Heart right ventricle (tissue), 16 donors: ENCODE measurements around the gene KCNJ4. TPM values are rescaled to one million over a fixed set of nuclear protein-coding genes. Genes with fewer than 3 reads are reported as not detected.
A peak's percentile ranks its signal among the peaks of the same experiment; 100 is the strongest.

Experiments
- ATAC-seq, 8 donors: fragments of 200-7000 bp; cut with Tn5 transposase; one replicate each; pipeline ENCODE4 v1.9.1; 2020; ENCODE audit warnings: mild to moderate bottlenecking in 8 of 8, moderate library complexity in 8 of 8, moderate number of reproducible peaks in 1 of 8
- DNase-seq, 2 donors: peaks; one replicate each; pipeline ENCODE4 v3.0.0-alpha.2; 2020
- H3K27ac ChIP-seq, 10 donors: fragments of 200-600 bp; sonication (generic) in 2 of 10; one replicate each; pipeline versions ENCODE4 v1.5.0 to v1.8.0; 2020 to 2022; ENCODE audit warnings: mild to moderate bottlenecking in 3 of 10
- H3K27me3 ChIP-seq, 7 donors: fragments of 200-600 bp; one replicate each; pipeline ENCODE4 v1.8.0; 2021 to 2022; ENCODE audit warnings: mild to moderate bottlenecking in 2 of 7
- H3K36me3 ChIP-seq, 9 donors: fragments of 200-600 bp; sonication (generic) in 1 of 9; one replicate each; pipeline versions ENCODE4 v1.5.0 to v1.8.0; 2020 to 2022; ENCODE audit warnings: mild to moderate bottlenecking in 2 of 9
- H3K4me1 ChIP-seq, 9 donors: fragments of 200-600 bp; sonication (generic) in 1 of 9; one replicate each; pipeline versions ENCODE4 v1.5.0 to v1.8.0; 2020 to 2022; ENCODE audit warnings: mild to moderate bottlenecking in 4 of 9
- H3K4me3 ChIP-seq, 10 donors: fragments of 200-600 bp; sonication (generic) in 2 of 10; one replicate each; pipeline versions ENCODE4 v1.5.0 to v1.8.0; 2020 to 2022; ENCODE audit warnings: mild to moderate bottlenecking in 7 of 10, moderate library complexity in 2 of 10
- H3K9me3 ChIP-seq, 11 donors: fragments of 200-600 bp in 10 of 11; sonication (generic) in 2 of 11; one replicate each; pipeline versions ENCODE4 v1.5.0 to v1.8.0; 2013 to 2022; ENCODE audit warnings: mild to moderate bottlenecking in 2 of 11, control low read depth in 1 of 11, moderate library complexity in 1 of 11
- WGBS, 2 donors: extraction: QIAGEN DNeasy Blood & Tissue Kit; methylation state at CpG; one replicate each; pipeline ENCODE4 v1.1.7; 2013; ENCODE audit warnings: inconsistent platforms in 1 of 2; 5-methylcytosine and 5-hydroxymethylcytosine counted together
- intact Hi-C, 10 donors: fragments of 100-400 bp; cut with DNase I; formaldehyde crosslinking; loops; one replicate each; pipeline versions ENCODE4 v1.11.1 to v1.14.2; 2022
- polyA plus RNA-seq, 2 donors: library from polyadenylated mRNA; stranded (reverse); fragments of 200-250 nt; gene quantifications; one replicate each; pipeline ENCODE4 v1.2.3, GENCODE V29; 2013
- total RNA-seq, 10 donors: library from RNA; stranded (reverse); fragmentation: NEBNext Ultra II Directional in 3 of 10; extraction: Animal tissue kit (Norgen Biotek cat#: 25700) in 3 of 10; gene quantifications; one replicate each; pipeline versions ENCODE4 v1.2.1 to v1.2.4, GENCODE V29; 2021 to 2023
- TF ChIP-seq, protein P1 (sequence below), 9 donors: fragments of 200-600 bp; sonication (generic) in 2 of 9; IDR thresholded peaks; one replicate each; pipeline versions ENCODE4 v1.5.0 to v1.8.0; 2021 to 2022; ENCODE audit warnings: antibody characterized with exemption in 9 of 9, mild to moderate bottlenecking in 5 of 9, moderate library complexity in 1 of 9
- donor health status: Arrhythmogenic right ventricular cardiomyopathy.
- donor health status: ischemic (EF 13 %, LVEDD 7.1; RV severe dilation, severe dysfunction).
- donor health status: healthy with polysubstance abuse.
- donor health status: DM: no; HTN: yes; CAD: no.
- donor health status: DM: no; HTN: no; CAD: no.
- donor health status: ischemic (EF 25% LVEDD 6.9; RV normal size, moderate dysfunction).
- donor health status: ischemic (EF 25% LVEDD 5.7; RV mildly dilated, moderate dysfunction).
- donor health status: healthy.
- donor health status: DM: yes; HTN: yes; CAD: no.
- donor health status: Ischemic cardiomyopathy.
- donor health status: ischemic (EF 35%, LVEDD 5.7; RV mildly dilated, moderate dysfunction).
- donor health status: nonischemic (EF 11% LVEDD 7.7; RV severe dilation, severe dysfunction).
- donor health status: DM: yes; HTN: yes; CAD: no.
- donor health status: PGD.
- donor health status: ischemic (EF 29% LVEDD 5.4; RV normal size, mild dysfunction).
- donor health status: nonischemic (EF 23%, LVEDD 6.1; RV moderate dilation, normal function).

The KCNJ4 gene
- total and polyA plus RNA-seq, 12 donors: 4.9 to 93.3 (median 33.9) TPM

- Histone ChIP-seq H3K27ac (peak overlapping the region in 6 of 10 donors; percentile 35 to 80 (median 68)), H3K4me1 (peaks cover 0 to 44% (median 9%) of the 10 kb centered on the region in 9 donors), H3K4me3 (no peak overlapping the region), H3K36me3 (no peaks in the 10 kb centered on the region), H3K9me3 (no peaks in the 10 kb centered on the region), H3K27me3 (peaks cover 0 to 10% (median 0%) of the 10 kb centered on the region in 7 donors)
- ATAC-seq (peak in 6 of 8 donors; percentile 19 to 55 (median 35)), DNase-seq (no peak)
- 33 to 45% methylated on average over 4 of the region's 4 CpGs for WGBS, 2 donors
- TF ChIP-seq, protein P1, sequence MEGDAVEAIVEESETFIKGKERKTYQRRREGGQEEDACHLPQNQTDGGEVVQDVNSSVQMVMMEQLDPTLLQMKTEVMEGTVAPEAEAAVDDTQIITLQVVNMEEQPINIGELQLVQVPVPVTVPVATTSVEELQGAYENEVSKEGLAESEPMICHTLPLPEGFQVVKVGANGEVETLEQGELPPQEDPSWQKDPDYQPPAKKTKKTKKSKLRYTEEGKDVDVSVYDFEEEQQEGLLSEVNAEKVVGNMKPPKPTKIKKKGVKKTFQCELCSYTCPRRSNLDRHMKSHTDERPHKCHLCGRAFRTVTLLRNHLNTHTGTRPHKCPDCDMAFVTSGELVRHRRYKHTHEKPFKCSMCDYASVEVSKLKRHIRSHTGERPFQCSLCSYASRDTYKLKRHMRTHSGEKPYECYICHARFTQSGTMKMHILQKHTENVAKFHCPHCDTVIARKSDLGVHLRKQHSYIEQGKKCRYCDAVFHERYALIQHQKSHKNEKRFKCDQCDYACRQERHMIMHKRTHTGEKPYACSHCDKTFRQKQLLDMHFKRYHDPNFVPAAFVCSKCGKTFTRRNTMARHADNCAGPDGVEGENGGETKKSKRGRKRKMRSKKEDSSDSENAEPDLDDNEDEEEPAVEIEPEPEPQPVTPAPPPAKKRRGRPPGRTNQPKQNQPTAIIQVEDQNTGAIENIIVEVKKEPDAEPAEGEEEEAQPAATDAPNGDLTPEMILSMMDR (IDR thresholded peaks at IDR 0.05): no peak
- intact Hi-C loops: no loop called here
These were observed 19.0 kb downstream of the KCNJ4 start for GRCh38 chr22:38435965-38436364.

DNA sequence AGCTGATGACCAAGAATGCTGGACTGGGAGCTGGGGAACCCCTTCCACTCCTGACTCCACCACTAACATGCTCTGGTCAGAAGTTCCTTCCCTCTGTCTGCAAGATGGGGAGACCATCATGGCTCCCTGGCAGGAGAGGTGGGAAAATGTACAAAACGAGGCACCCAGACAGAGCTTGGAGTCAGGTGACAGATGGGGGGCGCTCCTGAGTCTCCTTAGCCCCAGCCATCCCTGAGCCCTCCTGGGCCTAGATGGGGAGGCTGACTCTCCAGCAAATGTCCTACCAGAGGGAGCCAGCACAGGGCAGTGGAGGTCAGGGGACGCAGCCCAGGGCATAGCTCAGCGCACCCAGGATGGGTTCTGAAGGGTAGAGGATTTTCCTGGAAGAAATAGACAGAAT is 20.0 kb downstream of the KCNJ4 start:
- no peak for DNase-seq
- H3K27ac ChIP-seq: peak overlapping the region in 3 of 10 donors; percentile 67 to 80 (median 70)
- ATAC-seq: no peak
- peaks cover 0 to 9% (median 0%) of the 10 kb centered on the region in 7 donors for H3K27me3 ChIP-seq
- 72 to 81% methylated on average over 4 of the region's 4 CpGs for WGBS, 2 donors
- peaks cover 0 to 46% (median 9%) of the 10 kb centered on the region in 9 donors for H3K4me1 ChIP-seq
- no peaks in the 10 kb centered on the region for H3K9me3 ChIP-seq
- TF ChIP-seq, protein P1 (IDR thresholded peaks at IDR 0.05): peak in 2 of 9 donors; percentile 8 to 10
- no peak overlapping the region for H3K4me3 ChIP-seq
- no peaks in the 10 kb centered on the region for H3K36me3 ChIP-seq
- intact Hi-C loops: no loop called here

- DNase-seq (no peak), ATAC-seq (no peak)
- TF ChIP-seq, protein P1 (IDR thresholded peaks at IDR 0.05): no peak
- Histone ChIP-seq H3K9me3 (no peaks in the 10 kb centered on the region), H3K4me1 (peaks cover 0 to 50% (median 9%) of the 10 kb centered on the region in 9 donors), H3K4me3 (no peak overlapping the region), H3K27me3 (peaks cover 0 to 5% (median 0%) of the 10 kb centered on the region in 7 donors), H3K27ac (peak overlapping the region in 2 of 10 donors; percentile 22 to 48), H3K36me3 (no peaks in the 10 kb centered on the region)
- intact Hi-C loops: no loop called here
- 75 to 79% methylated on average over 8 of the region's 8 CpGs for WGBS, 2 donors
These were observed 21.1 kb downstream of the KCNJ4 start for GRCh38 chr22:38433871-38434270.

DNA sequence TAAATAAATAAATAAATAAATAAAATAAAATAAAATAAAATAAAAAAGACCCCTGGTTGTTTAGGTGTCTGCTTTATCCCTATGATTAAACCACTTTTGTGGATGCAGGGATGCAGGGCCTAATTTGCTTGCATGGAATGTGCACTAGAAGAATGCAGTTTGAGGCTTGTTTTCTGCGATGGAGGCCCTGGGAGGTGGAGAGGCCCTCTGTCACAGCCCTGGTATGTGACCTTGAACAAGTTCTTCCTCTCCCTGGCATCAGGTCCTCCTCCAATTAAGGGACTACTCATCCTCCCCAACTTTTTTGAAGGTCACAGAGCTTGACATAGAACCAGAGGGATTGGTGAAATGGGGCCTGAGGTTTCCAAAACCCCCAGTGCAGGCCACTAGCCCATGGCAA is 22.7 kb downstream of the KCNJ4 start:
- Histone ChIP-seq H3K27ac (peak overlapping the region in 7 of 10 donors; percentile 34 to 81 (median 74)), H3K4me3 (no peak overlapping the region), H3K4me1 (peaks cover 0 to 50% (median 9%) of the 10 kb centered on the region in 9 donors), H3K27me3 (no peaks in the 10 kb centered on the region), H3K9me3 (no peaks in the 10 kb centered on the region), H3K36me3 (peaks cover 0 to 7% (median 0%) of the 10 kb centered on the region in 9 donors)
- intact Hi-C loops: no loop called here
- 67 to 75% methylated on average over 1 of the region's 1 CpG for WGBS, 2 donors
- TF ChIP-seq, protein P1 (IDR thresholded peaks at IDR 0.05): no peak
- ATAC-seq (no peak), DNase-seq (no peak)
